ENCODE results near the gene PMPCA.
A peak's percentile ranks its signal among the peaks of the same experiment; 100 is the strongest.

Gene PMPCA

DNA sequence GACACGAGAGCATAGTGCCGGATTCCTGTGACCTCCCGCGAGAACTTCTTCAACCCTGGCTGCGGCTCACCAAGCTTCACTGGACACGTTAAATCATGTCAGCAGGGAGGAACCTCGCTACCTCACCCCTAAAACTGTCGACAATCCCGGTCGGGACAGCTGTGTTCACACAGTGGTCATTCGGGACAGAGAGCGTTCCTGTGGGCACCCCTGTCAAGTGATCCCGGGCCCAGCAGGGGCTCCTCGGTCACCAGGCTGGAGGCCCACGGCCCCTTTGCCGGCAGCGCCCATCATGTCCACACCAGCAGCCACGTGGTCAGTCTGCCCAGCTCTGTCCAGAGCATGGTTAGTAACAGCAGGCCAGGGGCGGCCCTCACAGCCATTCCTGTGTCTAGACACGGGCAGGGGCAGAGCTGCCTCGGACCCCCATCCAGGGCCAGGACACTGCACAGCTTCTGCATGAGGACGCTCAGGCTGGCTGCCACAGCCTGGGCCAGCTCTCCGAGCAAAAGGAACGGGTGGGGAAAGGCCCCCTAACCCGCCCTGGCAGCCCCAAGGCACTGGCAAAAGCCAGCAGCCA is 25.7 kb downstream of the PMPCA start:
- DNase-seq (ENCODE audit: low read depth in 2 of 2): no peak

DNA sequence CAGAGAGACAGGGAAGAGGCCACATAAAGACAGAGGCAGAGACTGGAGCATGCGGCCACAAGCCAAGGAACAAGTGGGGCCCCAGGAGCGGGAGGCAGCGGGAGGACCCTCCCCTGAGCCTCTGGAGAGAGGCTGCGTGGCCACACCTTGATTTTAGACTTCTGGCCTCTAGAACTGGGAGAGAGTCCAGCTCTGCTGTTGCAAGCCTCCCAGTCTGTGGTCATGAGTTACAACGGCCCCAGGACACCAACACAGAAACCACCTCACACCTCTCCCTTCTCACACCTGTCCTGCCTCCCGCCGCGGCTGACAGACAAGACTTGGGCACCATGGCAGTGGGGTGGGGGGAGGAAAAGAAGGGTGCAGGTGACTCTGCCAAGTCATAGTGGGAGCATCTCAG is 27.0 kb downstream of the PMPCA start:
- no peak for DNase-seq (ENCODE audit: low read depth in 2 of 2)

DNA sequence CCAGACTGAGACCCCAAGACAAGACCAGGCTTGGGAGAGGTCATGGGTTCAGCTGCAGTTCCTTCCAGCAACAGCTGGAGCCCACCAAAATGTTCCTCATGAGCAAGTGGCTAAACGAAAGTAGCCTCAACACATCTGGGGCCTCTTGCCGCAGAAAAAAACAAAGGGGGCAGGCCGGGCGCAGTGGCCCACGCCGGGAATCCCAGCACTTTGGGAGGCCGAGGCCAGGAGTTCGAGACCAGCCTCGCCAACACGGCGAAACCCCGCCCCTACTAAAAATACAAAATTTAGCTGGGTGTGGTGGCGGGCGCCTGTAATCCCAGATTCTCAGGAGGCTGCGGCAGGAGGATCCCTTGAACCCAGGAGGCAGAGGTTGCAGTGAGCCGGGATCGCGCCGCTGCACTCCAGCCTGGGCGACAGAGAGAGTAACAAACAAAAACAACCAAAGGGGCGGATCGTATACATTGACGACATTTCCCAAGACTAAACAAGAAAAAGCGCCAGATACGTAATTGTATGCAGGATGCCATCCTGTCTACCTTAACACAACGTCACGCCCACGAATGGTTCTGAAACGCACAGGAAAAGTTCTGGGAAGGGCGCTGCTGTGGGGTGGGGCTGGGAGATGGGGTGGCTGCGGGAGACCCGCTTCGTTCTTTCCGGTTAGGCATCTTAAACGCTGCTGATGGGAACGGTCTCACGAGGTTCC is 27.5 kb downstream of the PMPCA start:
- DNase-seq (ENCODE audit: low read depth in 2 of 2): no peak

DNA sequence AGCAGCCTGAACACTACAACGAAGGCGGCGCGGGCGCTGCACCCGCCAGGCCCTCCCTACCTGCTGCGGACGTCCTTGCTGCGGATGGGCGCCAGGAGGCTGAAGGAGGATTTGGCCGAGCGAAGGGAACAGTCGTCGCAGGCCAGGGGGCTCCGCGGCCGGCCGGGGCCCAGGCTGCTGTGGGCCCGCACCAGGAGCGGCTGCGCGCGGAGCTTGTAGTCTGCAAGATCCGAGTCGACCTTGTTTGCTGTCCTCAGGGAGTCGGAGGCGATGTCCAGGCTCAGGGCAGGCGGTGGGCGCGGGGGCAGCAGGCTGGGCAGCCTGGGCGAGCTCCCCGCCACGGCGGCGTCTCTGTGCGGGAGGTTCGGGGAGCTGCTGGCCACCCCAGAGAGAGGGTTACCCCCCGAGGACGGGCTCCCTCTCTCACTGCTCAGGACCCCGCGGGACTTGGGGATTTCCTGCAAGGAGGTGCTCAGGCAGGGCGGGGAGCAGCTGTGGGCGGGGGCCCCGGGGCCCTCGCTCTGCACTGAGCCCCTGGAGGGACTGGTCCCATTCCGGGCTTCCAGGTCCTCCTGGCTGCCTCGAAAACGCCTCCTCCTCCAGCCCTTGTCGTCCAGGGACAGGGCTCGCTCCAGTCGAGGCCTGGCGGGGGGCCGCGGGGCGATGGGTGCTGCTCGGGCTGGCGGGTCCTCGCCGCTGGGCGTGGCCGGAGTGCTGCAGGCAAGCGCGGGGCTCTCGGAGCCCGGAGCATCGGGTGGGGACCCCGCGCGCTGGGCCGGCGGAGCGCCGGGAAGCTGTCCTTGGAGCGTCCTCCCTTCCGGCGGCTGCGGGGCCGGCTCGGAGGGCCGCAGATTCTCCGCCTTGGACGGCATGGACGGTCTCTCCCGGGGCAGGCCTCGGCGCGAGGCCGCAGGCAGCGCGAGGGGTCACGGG is 28.4 kb downstream of the PMPCA start:
- peak in 1 of 2 donors; percentile 16 for DNase-seq (ENCODE audit: low read depth in 2 of 2)

DNA sequence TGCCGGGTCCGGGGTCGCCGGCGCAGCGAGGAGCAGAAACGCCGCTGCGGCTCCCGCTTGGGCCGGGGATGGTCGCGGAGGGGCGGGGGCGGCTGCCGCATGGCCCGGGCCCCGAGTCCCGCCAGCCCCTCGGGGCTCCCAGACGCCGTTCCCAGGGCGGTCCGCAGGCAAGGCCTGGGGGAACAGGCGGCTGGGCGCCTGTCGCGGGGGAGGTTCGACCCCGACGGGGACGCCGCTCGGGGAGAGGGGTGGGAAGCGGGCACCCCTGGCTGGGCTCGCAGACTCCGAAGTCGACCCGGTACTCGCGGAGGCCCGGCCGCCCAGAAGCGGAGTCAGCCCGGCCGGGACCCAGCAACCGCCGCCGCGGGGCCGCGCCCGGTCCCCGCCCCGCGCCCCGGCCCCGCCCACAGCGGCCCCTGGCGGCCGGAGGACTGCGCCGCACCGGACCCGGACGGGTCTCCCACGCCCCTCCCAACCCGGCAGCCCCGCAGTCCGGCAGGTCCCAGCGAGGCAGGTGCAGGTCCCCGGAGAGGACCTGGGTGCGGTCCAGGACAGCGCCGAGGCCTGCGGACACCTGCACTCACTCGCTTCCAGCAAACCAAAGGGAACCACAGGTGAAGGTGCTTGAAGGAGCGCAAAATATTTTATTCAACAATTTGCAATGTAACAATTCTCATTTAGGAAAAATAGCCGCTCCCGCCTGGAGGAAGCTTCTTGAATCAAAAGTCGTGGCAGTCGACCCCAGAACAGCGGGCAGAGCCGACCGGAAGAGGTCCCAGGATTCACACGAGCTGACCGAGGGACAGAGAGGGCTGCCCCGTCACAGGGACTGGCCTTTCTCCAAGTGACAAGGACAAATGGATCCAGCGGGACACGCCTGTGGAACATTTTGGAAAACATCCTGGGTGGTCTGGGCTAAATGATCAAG is 29.3 kb downstream of the PMPCA start, which contains the start of gene INPP5E:
INPP5E (minus strand) TSS at position 365 of the 928 bp plus-strand sequence. CDS start 426 bp downstream, outside the sequence.
- DNase-seq (ENCODE audit: low read depth in 2 of 2): peak; percentile 72

DNA sequence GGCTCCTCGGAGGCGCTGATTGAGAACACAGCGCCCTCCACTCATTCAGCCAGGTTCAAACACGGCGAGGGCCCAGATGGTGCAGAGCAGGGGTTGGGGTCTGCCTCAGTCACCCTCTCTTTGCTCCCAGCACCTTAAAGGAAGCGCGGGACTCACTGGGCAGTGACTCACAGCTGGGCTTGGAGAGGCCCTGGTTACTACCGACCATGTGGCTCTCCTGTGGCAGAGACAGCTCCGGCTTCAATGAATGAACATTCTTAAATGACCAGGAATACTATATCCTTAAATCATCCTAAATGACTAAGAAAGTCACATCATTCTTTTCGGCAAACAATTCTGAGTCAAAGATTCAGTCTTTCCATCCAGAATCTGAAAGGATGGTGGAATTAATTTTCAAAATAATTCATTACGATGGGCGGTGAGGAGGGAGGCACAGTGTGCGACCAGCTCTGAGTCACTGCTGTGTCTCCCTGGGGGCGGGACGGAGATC is 30.8 kb downstream of the PMPCA start:
- DNase-seq (ENCODE audit: low read depth in 2 of 2): no peak

DNA sequence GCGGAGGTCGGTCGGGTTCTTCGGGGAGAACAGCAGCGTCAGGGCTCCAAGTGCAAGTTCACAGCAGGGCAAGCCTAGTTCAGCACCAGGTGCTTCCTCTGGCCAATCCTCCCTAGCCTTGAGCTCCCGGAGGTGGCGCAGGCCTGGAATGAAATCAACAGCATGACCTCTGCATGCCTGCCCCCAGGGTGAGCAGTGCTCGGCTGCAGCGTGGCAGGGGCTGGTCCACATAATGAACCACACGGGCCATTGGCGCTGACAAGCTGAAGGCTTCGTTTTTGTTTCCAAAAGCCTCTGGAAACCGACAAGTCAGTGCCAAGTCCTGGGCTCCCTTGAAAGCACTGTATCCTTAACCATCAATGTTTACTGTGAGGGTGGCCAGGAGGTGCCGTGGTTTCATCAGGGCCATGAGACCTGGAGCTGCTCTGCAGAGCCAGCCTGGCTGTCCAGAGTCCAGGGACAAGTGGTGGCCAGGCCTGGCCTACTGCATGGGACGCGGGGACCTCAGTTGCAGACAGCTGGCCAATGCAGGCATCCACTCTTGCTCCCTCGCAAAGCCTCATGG is 31.3 kb downstream of the PMPCA start:
- no peak for DNase-seq (ENCODE audit: low read depth in 2 of 2)

DNA sequence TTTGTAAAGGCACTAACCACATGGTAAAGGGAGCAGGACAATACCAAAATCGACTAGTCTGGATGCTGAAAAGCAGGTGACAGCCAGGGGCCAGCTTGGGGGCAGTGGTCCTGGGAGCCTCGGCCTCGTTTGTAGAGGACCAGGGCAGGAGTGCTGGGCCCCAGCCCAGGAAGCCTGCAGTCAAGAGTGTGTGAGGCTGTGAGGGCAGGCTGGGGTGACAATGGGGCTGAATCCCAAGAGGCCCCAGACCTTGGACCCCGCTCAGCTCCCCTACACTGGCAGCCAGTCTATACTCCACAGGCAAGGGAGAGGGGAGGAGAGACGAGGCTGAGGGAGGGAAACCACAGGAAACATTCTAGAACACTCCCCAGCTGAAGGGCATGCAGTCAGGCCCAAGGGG is 31.8 kb downstream of the PMPCA start:
- no peak for DNase-seq (ENCODE audit: low read depth in 2 of 2)

DNA sequence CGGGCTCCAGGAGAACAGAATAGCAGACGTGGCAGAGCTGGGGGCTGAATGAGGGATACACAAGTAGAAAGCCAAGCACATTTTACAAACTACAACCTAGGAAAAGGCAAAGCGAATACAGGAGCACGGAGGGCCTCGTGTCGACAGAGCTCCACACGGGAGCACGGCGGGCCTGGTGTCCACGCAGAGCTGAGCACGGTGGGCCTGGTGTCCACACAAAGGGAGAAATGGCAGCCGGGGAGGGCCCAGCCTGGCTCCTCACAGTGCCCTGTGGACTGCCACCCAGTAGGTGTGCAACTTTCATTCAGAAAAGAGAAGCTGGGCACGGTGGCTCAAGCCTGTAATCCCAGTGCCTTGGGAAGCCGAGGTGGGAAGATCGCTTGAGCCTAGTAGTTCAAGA is 32.6 kb downstream of the PMPCA start:
- DNase-seq (ENCODE audit: low read depth in 2 of 2): no peak

DNA sequence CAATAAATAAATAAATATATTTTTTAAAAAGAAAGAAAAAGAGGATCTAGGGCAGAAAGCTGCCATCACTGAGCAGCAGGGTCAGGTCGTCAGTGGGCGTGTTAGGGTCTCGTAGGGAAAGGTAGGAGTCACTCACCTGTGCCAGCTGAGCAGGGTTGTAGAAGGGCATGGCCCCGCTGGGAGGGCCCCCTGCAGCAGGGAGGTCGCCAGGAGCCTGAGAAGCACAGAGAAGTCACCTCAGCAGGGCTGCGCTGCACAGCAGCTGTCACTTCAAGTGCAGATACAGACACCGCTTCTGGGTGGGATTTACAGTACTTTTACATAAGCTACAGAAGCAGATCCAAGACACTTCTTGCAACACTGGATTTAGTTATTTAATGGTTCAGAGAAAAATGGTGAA is 33.2 kb downstream of the PMPCA start:
- no peak for DNase-seq (ENCODE audit: low read depth in 2 of 2)

DNA sequence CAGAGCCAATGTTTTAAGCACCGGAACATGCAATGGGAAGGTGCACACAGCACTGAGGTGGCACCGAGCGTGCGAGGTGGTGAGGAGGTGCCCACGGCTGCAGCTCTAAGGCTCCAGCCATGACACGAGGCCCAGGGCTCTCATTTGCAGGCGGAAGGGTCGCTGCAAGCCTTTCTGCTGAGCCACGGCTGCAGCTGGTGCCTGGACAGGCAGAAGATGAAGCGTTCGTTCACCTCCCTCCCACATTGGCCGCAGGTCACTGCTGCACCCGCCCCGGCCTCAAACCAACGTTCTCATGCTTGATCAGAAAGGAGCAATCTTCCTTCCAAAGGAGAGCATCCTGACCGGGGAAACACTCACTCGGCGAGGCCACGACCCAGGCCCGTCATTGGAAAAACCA is 33.6 kb downstream of the PMPCA start:
- no peak for DNase-seq (ENCODE audit: low read depth in 2 of 2)

DNA sequence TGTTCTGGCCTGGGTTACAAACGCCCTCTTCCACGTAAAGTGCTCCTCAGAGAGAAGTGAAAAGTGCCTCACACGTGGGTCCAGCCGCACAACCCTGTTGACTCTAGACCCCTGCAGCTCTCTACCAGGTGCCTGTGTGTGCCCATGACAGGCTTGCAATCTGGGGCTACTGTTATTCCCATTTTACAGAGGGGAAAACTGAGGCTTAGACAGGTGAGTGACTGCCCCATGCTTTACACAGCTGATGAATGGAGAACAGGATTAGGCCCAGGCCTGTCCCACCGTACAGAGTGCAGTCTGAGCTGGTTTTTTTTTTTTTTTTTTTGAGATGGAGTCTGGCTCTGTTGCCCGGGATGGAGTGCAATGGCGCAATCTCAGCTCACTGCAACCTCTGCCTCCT is 35.3 kb downstream of the PMPCA start:
- DNase-seq (ENCODE audit: low read depth in 2 of 2): no peak

DNA sequence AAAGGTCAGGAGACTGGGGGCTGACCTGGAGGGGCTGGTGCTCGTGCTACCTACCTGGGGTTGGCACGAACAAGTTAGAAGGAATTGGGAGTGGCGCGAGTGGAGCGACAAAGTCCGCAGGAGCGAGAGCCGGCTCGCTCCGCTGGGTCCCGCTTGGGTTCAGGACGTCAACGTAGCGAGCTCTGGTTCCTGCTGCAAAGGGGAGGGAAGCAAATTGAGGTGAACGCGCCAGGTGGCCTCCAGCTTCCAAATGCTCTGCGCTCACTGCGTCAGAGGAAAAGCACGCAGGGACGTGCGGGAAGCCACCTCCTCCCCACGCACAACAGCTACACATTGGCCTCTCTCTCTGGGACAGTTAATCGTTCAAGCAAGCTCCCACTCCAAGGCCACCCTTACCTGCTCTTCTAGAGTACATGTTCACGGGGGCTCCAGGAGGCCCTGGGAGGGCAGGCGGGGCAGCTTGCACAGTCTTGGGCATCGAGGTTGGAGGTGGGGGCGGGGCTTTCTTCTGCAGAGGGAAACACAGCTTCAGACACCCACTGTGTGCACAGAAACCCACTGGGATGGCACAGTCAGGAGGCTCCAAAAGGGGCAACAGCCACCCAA is 36.8 kb downstream of the PMPCA start:
- DNase-seq (ENCODE audit: low read depth in 2 of 2): no peak

DNA sequence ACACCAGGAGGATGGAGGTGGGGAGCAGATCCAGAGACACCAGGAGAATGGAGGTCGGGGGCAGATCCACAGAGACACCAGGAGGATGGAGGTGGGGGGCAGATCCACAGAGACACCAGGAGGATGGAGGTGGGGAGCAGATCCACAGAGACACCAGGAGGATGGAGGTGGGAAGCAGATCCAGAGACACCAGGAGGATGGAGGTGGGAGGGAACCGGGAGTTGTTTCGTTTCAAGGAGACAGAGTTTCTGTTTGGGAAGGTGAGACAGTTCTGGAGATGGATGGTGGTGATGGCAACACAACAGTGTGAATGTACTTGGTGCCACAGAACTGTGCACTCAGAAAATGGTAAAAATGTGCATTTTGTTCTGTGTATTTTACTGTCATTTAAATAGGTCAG is 38.2 kb downstream of the PMPCA start:
- DNase-seq (ENCODE audit: low read depth in 2 of 2): no peak

DNA sequence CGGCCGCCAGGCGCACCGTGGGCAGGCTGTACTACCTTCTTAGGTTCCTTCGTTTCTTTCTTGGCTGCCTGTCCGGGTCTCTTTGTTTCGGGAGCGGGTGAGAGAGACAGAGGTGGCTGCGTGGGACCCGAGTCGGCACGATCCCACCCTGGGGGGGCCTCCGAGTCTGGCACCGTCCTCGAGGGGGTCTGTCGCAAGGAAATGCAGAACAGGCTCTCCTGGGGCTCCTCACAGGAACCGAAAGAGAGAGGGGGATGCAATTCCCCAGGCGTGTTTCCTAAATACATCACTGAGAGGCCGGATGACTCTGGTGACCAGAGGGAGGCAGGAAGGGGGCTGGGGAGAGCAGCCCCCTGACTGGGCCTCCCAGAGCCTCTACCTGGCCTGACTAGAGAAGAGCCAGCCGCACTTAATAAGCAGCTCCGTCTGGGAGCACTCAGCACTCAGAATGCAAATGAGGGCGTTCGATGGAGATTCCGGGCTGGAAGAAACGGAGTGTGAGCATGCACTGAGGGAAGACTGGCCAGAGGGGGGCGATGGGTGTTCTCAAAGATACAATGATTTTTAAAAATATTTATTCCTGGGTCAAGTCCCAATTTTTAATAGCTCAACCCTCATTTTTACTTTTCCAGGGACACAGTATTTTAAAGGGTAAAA is 40.9 kb downstream of the PMPCA start:
- DNase-seq (ENCODE audit: low read depth in 2 of 2): no peak

DNA sequence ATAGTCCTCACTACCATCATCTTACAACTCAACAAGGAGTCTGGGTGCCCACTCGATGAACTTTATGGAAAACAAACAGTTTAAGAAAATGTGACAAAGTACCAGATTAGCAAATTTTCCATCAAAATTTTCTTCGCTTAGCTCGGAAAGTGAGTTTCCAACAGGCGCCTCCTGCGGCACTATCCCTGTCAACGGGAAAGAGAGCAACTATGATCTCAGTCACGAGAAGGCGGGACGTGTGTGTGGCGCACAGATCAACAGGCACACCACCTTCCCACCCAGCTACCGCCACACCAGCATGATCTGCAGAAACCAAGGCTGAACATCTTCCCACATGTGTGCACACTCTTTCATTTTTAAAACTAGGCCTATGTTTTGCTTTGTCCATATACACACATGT is 42.9 kb downstream of the PMPCA start:
- no peak for DNase-seq (ENCODE audit: low read depth in 2 of 2)

DNA sequence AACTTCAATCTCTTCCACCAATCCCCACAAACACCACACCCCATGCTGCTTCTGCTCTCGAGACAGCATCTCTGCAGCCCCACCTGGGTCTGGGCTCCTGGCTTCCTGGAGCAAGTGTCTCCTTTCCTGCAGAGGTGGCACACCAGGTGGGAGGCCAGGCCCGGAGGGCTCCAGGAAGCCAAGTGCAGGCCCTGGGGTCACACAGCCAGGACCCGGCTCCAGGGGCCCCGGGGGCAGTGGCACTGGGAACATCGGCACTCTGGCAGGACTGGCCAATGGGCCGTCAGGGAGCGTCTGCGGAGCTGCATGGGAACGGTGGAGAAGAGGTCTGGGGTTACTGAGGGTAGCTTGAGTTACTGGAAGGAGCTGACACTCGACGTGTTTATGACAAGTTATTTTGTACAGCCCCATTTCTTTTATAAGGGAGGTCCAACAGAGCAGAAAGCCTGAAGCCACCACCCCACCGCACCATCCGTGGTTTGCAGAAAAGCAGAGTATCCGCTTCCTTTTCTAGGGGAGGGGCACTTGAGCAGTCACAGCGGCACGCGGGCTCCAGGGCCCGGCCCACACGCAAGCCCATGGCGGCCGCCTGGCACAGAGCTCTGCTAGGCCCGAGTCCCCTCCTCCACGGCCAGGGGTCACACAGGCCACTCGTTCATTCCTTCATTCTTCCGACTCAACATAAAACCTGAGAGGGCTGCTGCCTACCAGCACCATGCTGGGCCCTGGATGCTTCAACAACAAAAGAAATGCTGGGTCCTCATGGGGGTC is 43.8 kb downstream of the PMPCA start:
- no peak for DNase-seq (ENCODE audit: low read depth in 2 of 2)

DNA sequence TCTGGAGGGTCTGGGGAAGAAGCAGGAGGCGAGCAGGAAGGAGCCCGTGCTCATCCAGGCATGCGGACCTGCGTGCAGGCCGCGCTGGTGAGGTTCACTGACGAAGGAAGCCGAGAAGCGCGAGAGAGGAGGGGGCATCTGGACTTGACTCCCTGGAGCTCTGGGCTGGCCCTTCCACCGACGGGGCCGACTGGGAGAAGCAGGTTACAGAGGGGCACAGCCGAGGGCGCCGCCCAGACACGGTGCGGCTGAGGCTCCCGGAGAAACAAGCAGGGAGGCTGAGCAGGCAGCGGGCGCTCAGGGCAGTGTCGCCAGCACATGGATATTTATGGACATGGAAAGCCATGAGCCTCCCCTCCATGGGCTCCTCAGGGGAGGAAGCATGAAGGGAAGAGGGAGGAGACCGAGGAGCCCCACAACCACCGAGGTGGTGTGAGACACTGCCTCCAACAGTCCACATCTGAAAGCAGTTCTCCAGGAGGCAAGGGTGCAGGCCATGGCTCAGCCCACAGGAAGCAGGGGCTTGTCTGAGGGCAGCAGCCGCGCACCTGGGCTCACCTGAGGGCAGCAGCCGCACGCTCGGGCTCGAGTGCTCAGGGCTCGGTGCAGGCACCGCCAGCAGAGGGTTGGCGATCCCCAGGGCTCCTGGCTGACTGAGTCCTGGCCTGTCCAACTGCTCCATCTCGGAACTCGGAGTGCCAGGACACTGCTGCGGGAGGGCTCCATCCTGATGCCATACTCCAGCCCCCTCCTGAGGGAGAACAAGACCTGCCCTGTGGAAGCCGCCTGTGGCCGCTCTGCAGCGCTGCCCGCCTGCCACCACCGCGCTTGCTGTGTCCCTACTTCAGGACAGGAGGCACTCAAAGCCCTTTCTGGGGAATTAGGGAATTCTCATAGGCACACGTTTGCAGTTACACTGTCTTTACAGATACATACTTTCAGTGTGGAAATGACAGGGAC is 44.9 kb downstream of the PMPCA start:
- no peak for DNase-seq (ENCODE audit: low read depth in 2 of 2)

Measured in stimulated activated CD8-positive, alpha-beta memory T cell treated with anti-CD3 and anti-CD28 coated beads, Interleukin-7, amount 100 ng/mL, for 1 hour (primary cell).